Small intestine (tissue), 7 donors: ENCODE data around the gene HBD. TPM values are rescaled to one million over a fixed set of nuclear protein-coding genes. Genes with fewer than 3 reads are reported as not detected.
"Not testable (repeated sequence)": the region's sequence is repeated elsewhere in the genome, so short reads cannot be mapped to it uniquely, and the experiment has no call there.

Experiments used
- DNase-seq, 2 donors: peaks; one replicate each; pipeline versions ENCODE4 v3.0.0 to v3.0.0-alpha.2; 2013
- FAIRE-seq: peaks from 2 replicates; lab custom pipeline; 2012; peaks lifted over from hg19 to GRCh38; lab: Jason Lieb, UNC
- H3K27ac ChIP-seq, 3 donors: one replicate each; pipeline ENCODE4 v1.5.1; 2013; ENCODE audit warnings: low read length in 2 of 3, mild to moderate bottlenecking in 2 of 3, control low read depth in 1 of 3, inconsistent platforms in 1 of 3, low read depth in 1 of 3, moderate library complexity in 1 of 3
- H3K27me3 ChIP-seq, 3 donors: one replicate each; pipeline ENCODE4 v1.6.1; 2013; ENCODE audit warnings: low read length in 3 of 3, inconsistent platforms in 1 of 3; ENCODE audit not compliant: control insufficient read depth in 3 of 3, insufficient read depth in 3 of 3
- H3K36me3 ChIP-seq, 3 donors: one replicate each; pipeline ENCODE4 v1.6.1; 2013; ENCODE audit warnings: low read length in 3 of 3, inconsistent platforms in 1 of 3, low read depth in 1 of 3, mild to moderate bottlenecking in 1 of 3, moderate library complexity in 1 of 3; ENCODE audit not compliant: control insufficient read depth in 3 of 3, insufficient read depth in 2 of 3
- H3K4me1 ChIP-seq, 3 donors: one replicate each; pipeline ENCODE4 v1.6.1; 2013; ENCODE audit warnings: low read length in 2 of 3, inconsistent platforms in 1 of 3, low read depth in 1 of 3, mild to moderate bottlenecking in 1 of 3, moderate library complexity in 1 of 3; ENCODE audit not compliant: control insufficient read depth in 3 of 3, insufficient read depth in 2 of 3
- H3K4me3 ChIP-seq, 3 donors: one replicate each; pipeline ENCODE4 v1.5.1; 2013; ENCODE audit warnings: low read length in 3 of 3, control low read depth in 1 of 3, inconsistent platforms in 1 of 3, low read depth in 1 of 3, mild to moderate bottlenecking in 1 of 3, moderate library complexity in 1 of 3
- H3K9me3 ChIP-seq, 2 donors: one replicate each; pipeline ENCODE4 v1.6.1; 2013; ENCODE audit warnings: low read depth in 1 of 2, low read length in 1 of 2; ENCODE audit not compliant: control insufficient read depth in 2 of 2, insufficient read depth in 1 of 2
- WGBS, 3 donors: extraction: QIAGEN DNeasy Blood & Tissue Kit; methylation state at CpG; one replicate each; pipeline ENCODE4 v1.1.7; 2013; 5-methylcytosine and 5-hydroxymethylcytosine counted together
- polyA plus RNA-seq, 4 donors: library from polyadenylated mRNA; stranded (reverse) in 3 of 4; unstranded in 1 of 4; fragments of 200-250 nt in 3 of 4; fragments of 120-200 nt in 1 of 4; gene quantifications; one replicate each; pipeline versions ENCODE4 v1.2.1 to v1.2.3, GENCODE V29; 2013
- donor health status: healthy with polysubstance abuse.
- donor health status: control.
- donor health status: control.
- donor health status: Bipolar disorder and iron deficiency.
- donor health status: healthy.

Gene HBD
- polyA plus RNA-seq, 4 donors: 0.15 TPM; not detected in 3

DNA sequence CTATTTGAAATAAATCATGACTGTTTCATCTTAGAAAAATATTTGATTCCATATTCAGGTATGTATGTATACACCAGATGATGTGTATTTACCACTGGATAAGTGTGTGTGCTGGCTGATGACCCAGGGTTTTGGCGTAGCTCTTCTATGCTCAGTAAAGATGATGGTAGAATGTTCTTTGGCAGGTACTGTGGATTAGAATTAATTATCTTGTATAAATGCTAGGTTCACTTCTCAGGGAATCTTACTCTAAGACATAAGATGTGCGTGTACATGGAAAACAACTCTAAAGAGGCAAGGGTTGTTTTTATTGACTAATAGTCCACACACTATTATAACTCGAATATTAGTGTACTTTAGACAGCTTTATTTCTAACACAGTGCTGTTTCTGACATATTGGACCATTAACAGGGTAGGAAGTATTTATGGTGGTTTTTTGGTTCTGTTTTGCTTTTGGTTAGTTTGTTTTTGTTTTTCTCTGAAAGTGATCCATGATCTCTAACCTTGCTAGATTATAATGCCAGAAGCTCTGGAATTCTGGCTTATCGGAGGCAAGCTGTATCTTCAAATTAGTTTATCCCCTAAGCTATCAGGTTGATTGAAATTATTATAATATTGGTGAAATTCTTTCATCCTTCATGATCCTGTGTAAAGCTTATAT is 16.4 kb upstream of the HBD start:
- H3K36me3 ChIP-seq: no peaks in the 10 kb centered on the region
- no peak for DNase-seq
- WGBS, 3 donors: 75 to 86% (median 83%) methylated on average over 4 of the region's 4 CpGs
- H3K27ac ChIP-seq: no peak overlapping the region
- H3K4me3 ChIP-seq: no peak overlapping the region
- no peaks in the 10 kb centered on the region for H3K4me1 ChIP-seq
- no peaks in the 10 kb centered on the region for H3K27me3 ChIP-seq
- FAIRE-seq: no peak
- no peaks in the 10 kb centered on the region for H3K9me3 ChIP-seq

DNA sequence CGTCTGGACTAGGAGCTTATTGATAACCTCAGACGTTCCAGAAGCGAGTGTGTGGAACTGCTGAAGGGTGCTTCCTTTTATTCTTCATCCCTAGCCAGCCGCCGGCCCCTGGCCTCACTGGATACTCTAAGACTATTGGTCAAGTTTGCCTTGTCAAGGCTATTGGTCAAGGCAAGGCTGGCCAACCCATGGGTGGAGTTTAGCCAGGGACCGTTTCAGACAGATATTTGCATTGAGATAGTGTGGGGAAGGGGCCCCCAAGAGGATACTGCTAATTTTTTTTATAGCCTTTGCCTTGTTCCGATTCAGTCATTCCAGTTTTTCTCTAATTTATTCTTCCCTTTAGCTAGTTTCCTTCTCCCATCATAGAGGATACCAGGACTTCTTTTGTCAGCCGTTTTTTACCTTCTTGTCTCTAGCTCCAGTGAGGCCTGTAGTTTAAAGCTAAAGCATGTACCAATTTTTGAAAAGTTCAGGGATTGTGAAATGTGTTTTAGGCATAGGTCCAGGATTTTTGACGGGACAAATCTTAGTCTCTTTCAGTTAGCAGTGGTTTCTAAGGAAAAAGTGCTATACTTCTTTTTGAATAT is 15.6 kb upstream of the HBD start, which contains the start of gene HBG1:
Gene HBG1 (minus strand): TSS at position 51 of the 590 bp plus-strand sequence. CDS start 53 bp downstream, outside the sequence.
- FAIRE-seq, H3K4me1 ChIP-seq: not testable (repeated sequence)

DNA sequence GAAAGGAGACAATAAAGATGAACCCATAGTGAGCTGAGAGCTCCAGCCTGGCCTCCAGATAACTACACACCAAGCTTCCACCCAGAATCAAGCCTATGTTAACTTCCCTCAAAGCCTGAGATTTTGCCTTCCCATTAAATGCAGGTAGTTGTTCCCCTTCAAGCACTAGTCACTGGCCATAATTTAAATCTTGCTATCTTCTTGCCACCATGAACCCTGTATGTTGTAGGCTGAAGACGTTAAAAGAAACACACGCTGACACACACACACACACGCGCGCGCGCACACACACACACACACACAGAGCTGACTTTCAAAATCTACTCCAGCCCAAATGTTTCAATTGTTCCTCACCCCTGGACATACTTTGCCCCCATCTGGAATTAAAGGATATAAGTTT is 14.2 kb upstream of the HBD start:
- H3K9me3 ChIP-seq, H3K4me1 ChIP-seq, H3K4me3 ChIP-seq, H3K27me3 ChIP-seq, DNase-seq, FAIRE-seq, H3K36me3 ChIP-seq, H3K27ac ChIP-seq: not testable (repeated sequence)
- 41 to 84% (median 75%) methylated on average over 7 of the region's 7 CpGs for WGBS, 3 donors

More for the DNA sequence above, 15.6 kb upstream of the HBD start, which contains the start of gene HBG1:
- 81 to 85% (median 81%) methylated on average over 3 of the region's 9 CpGs for WGBS, 3 donors
- not testable (repeated sequence) for H3K9me3 ChIP-seq, H3K27ac ChIP-seq, H3K27me3 ChIP-seq, DNase-seq, H3K4me3 ChIP-seq, H3K36me3 ChIP-seq

DNA sequence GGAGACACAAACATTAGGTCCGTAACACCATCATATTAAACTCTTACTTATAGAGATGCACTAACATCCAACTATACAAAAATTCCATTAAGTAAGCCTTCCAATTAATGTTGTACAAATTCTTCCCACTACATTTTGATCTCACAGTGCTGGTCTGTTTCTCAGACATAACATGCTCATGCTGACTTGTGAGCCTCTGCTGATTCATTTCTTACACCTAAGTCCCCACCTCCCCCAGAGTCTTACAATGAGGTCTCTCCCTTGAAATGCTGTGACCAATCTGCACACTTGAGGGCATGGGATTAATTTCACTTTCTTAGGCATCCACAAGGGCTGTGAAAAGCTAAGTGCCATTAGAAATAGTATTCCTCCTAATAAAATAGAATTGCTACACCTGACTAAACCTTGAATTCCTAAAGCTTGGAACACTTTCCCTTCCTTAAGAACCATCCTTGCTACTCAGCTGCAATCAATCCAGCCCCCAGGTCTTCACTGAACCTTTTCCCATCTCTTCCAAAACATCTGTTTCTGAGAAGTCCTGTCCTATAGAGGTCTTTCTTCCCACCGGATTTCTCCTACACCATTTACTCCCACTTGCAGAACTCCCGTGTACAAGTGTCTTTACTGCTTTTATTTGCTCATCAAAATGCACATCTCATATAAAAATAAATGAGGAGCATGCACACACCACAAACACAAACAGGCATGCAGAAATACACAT is 13.3 kb upstream of the HBD start:
- WGBS, 3 donors: 85 to 88% (median 87%) methylated on average over 3 of the region's 3 CpGs
- H3K9me3 ChIP-seq: no peaks in the 10 kb centered on the region
- H3K4me1 ChIP-seq: no peaks in the 10 kb centered on the region
- FAIRE-seq: no peak
- H3K4me3 ChIP-seq: no peak overlapping the region
- H3K27me3 ChIP-seq: no peaks in the 10 kb centered on the region
- no peak for DNase-seq
- no peak overlapping the region for H3K27ac ChIP-seq
- no peaks in the 10 kb centered on the region for H3K36me3 ChIP-seq

DNA sequence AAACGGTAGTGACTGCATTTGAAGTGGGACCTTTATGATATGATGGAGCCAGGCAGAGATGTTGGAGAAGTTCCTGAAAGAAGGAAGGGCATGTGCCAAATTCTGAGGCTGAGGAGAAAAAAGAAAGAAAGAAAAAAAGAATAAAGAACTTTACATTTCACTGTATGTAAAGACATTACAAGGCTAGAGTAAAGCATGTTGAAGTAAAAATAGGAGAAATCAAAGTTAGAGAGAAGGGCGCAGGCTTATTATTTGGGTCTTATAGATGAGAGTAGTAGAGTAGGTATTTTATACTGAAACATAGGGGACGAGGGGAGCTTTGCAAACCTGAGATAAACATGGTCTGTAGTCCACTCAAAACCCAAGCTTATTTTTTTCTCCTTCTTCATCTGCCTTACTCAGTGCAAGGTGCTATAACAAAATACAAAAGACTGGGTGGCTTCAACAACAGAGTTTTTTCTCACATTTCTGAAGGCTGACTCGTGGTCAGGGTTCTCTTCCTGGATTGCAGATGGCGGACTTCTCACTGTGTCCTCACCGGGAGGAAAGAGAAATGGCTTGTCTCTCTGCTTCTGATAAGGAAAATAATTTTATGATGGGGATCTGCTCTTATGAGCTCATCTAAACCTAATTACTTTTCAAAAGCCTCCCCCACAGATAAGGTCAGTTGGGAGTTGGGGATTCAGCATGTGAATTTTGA is 12.6 kb upstream of the HBD start:
- no peaks in the 10 kb centered on the region for H3K27me3 ChIP-seq
- H3K4me3 ChIP-seq: no peak overlapping the region
- FAIRE-seq: no peak
- H3K4me1 ChIP-seq: no peaks in the 10 kb centered on the region
- no peaks in the 10 kb centered on the region for H3K9me3 ChIP-seq
- no peak overlapping the region for H3K27ac ChIP-seq
- no peaks in the 10 kb centered on the region for H3K36me3 ChIP-seq
- 55 to 66% (median 57%) methylated on average over 6 of the region's 6 CpGs for WGBS, 3 donors
- no peak for DNase-seq

DNA sequence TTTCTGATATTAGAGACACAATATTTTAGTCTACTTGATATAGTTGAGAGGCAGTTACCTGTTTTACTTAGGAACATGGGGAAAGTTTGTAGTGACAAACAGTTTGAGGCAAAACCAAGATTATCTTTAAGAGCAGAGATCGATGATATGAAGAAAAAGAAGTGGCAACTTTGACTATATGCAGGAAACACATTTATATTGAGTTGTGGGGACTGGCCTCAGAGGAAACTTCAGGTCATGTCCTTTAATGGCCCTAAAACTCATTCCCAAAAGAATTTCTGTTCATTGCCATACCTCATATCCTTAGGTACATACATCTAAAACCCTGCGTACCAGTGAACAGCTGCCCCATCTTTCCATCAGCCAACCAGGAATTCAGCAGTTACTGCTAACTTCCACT is 10.9 kb upstream of the HBD start:
- H3K9me3 ChIP-seq: no peaks in the 10 kb centered on the region
- no peak overlapping the region for H3K4me3 ChIP-seq
- no peaks in the 10 kb centered on the region for H3K4me1 ChIP-seq
- 72 to 87% (median 79%) methylated on average over 2 of the region's 2 CpGs for WGBS, 3 donors
- FAIRE-seq: no peak
- DNase-seq: no peak
- no peaks in the 10 kb centered on the region for H3K27me3 ChIP-seq
- H3K36me3 ChIP-seq: no peaks in the 10 kb centered on the region
- H3K27ac ChIP-seq: no peak overlapping the region

DNA sequence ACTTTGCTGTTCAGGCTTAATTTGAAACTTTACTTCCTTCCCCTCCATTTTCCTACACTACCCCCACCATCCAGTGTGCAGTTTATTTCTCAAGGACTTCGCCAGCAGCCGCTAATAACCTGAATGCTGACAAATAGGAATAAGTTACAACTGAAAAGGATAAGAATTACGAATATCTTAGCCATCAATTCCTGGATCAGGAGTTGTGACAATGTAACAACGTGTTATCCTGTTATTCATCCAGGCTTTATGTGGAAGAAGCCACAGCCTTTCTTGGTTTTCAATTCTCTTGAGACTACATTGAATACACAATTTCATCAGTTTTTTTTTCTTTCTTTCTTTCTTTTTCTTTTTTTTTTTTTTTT is 9.5 kb upstream of the HBD start:
- Histone ChIP-seq H3K9me3 (no peaks in the 10 kb centered on the region), H3K27me3 (no peaks in the 10 kb centered on the region), H3K4me3 (no peak overlapping the region), H3K4me1 (no peaks in the 10 kb centered on the region), H3K36me3 (no peaks in the 10 kb centered on the region), H3K27ac (no peak overlapping the region)
- FAIRE-seq: no peak
- 73 to 85% (median 80%) methylated on average over 4 of the region's 4 CpGs for WGBS, 3 donors
- DNase-seq: no peak
